Testis (tissue), 3 donors: ENCODE results near the gene HBB. TPM values are rescaled to one million over a fixed set of nuclear protein-coding genes. Genes with fewer than 3 reads are reported as not detected.

ENCODE experiments used
- DNase-seq: peaks from one replicate; pipeline ENCODE4 v3.0.0-alpha.2; 2019
- H3K27ac ChIP-seq, 2 donors: fragments of 200-600 bp; sonication (generic); one replicate each; pipeline ENCODE4 v1.5.1; 2019
- H3K27me3 ChIP-seq: fragments of 200-600 bp; sonication (generic); one replicate; pipeline ENCODE4 v1.5.1; 2019
- H3K36me3 ChIP-seq: fragments of 200-600 bp; sonication (generic); one replicate; pipeline ENCODE4 v1.5.1; 2017; ENCODE audit warnings: low read depth; ENCODE audit errors: missing control alignments
- H3K4me1 ChIP-seq: fragments of 200-600 bp; sonication (generic); one replicate; pipeline ENCODE4 v1.5.1; 2019
- H3K4me3 ChIP-seq, 2 donors: fragments of 200-600 bp; sonication (generic); one replicate each; pipeline ENCODE4 v1.5.1; 2017 to 2019
- H3K9me3 ChIP-seq: fragments of 200-600 bp; sonication (generic); one replicate; pipeline ENCODE4 v1.5.1; 2017
- CTCF ChIP-seq, 3 experiments: fragments of 450-650 bp in 2 of 3; fragments of 200-600 bp in 1 of 3; sonication (generic) in 1 of 3; IDR thresholded peaks; one replicate each; pipeline ENCODE4 v1.5.1; 2016 to 2019; ENCODE audit warnings: antibody characterized with exemption in 3 of 3, mild to moderate bottlenecking in 2 of 3, moderate library complexity in 1 of 3
- POLR2A ChIP-seq: fragments of 450-650 bp; IDR thresholded peaks from one replicate; pipeline ENCODE4 v1.6.1; 2017; ENCODE audit warnings: antibody characterized with exemption, mild to moderate bottlenecking, moderate library complexity
- WGBS, 2 donors: methylation state at CpG; one replicate each; pipeline ENCODE4 v1.1.5; 2018; 5-methylcytosine and 5-hydroxymethylcytosine counted together
- intact Hi-C: fragments of 100-400 bp; cut with DNase I; formaldehyde crosslinking; loops from one replicate; pipeline ENCODE4 v1.15.1; 2023; ENCODE audit warnings: low total_unique reads
- polyA plus RNA-seq: library from polyadenylated mRNA; stranded (reverse); fragments of 350-450 nt; fragmentation: Illumina TruSeq; extraction: RNeasy Lipid Tissue Mini Kit (QIAGEN cat#74804); gene quantifications from one replicate; pipeline ENCODE4 v1.2.3, GENCODE V29; 2014; ENCODE audit warnings: low read depth, low replicate concordance; ENCODE audit not compliant: insufficient read depth
- total RNA-seq, 2 donors: library from RNA; depleted of rRNA; stranded (reverse); fragments of >200 nt; gene quantifications; one replicate each; pipeline ENCODE4 v1.2.3, GENCODE V29; 2016

Gene HBB
- total and polyA plus RNA-seq, 3 donors from 2014 or later = 11.8 to 55.6 TPM; not detected in 1

GRCh38 chr11:5223686-5224085, 3.2 kb downstream of the HBB start:
- DNase-seq = no peak
- H3K27me3 ChIP-seq = no peaks in the 10 kb centered on the region
- TF ChIP-seq CTCF (IDR thresholded peaks at IDR 0.05) (no peak), POLR2A (no peak)
- H3K4me1 ChIP-seq = no peaks in the 10 kb centered on the region
- WGBS, 2 donors = 72 to 83% methylated on average over 1 of the region's 1 CpG
- H3K9me3 ChIP-seq = no peaks in the 10 kb centered on the region
- H3K4me3 ChIP-seq = no peak overlapping the region
- H3K36me3 ChIP-seq = no peaks in the 10 kb centered on the region
- H3K27ac ChIP-seq = no peak overlapping the region
- intact Hi-C loops = no loop called here

- WGBS, 2 donors = 94% methylated on average over 6 of the region's 6 CpGs
- Histone ChIP-seq H3K9me3 (no peaks in the 10 kb centered on the region), H3K4me1 (no peaks in the 10 kb centered on the region), H3K27ac (no peak overlapping the region), H3K27me3 (no peaks in the 10 kb centered on the region), H3K4me3 (no peak overlapping the region), H3K36me3 (no peaks in the 10 kb centered on the region)
- intact Hi-C loops = no loop called here
- TF ChIP-seq POLR2A (no peak), CTCF (IDR thresholded peaks at IDR 0.05) (no peak)
- no peak for DNase-seq
Measured at GRCh38 chr11:5223146-5223545, 3.7 kb downstream of the HBB start.

GRCh38 chr11:5210376-5210885, 16.4 kb downstream of the HBB start:
- TF ChIP-seq CTCF (IDR thresholded peaks at IDR 0.05) (no peak), POLR2A (no peak)
- Histone ChIP-seq H3K27ac (no peak overlapping the region), H3K27me3 (no peaks in the 10 kb centered on the region), H3K4me3 (no peak overlapping the region), H3K4me1 (no peaks in the 10 kb centered on the region), H3K9me3 (no peaks in the 10 kb centered on the region), H3K36me3 (no peaks in the 10 kb centered on the region)
- no peak for DNase-seq
- intact Hi-C loops = no loop called here
- WGBS, 2 donors = 55 to 58% methylated on average over 7 of the region's 7 CpGs

- TF ChIP-seq POLR2A = no peak
- peak in 1 of 3 experiments; percentile 27 for TF ChIP-seq CTCF (IDR thresholded peaks at IDR 0.05)
- Histone ChIP-seq H3K4me3 (no peak overlapping the region), H3K27me3 (no peaks in the 10 kb centered on the region), H3K9me3 (no peaks in the 10 kb centered on the region), H3K27ac (no peak overlapping the region), H3K4me1 (no peaks in the 10 kb centered on the region), H3K36me3 (no peaks in the 10 kb centered on the region)
- intact Hi-C loops = no loop called here
- DNase-seq = no peak
- WGBS, 2 donors = 38 to 39% methylated on average over 1 of the region's 1 CpG
Measured at GRCh38 chr11:5204787-5205186, 22.1 kb downstream of the HBB start.

- H3K27me3 ChIP-seq = no peaks in the 10 kb centered on the region
- H3K4me3 ChIP-seq = no peak overlapping the region
- no peaks in the 10 kb centered on the region for H3K36me3 ChIP-seq
- DNase-seq = no peak
- intact Hi-C loops = no loop called here
- no peaks in the 10 kb centered on the region for H3K4me1 ChIP-seq
- no peaks in the 10 kb centered on the region for H3K9me3 ChIP-seq
- H3K27ac ChIP-seq = no peak overlapping the region
- 66 to 77% methylated on average over 2 of the region's 2 CpGs for WGBS, 2 donors
- TF ChIP-seq CTCF (IDR thresholded peaks at IDR 0.05) (no peak), POLR2A (no peak)
Measured at GRCh38 chr11:5203366-5203765, 23.5 kb downstream of the HBB start.
